Progenitor cell of endocrine pancreas (in vitro differentiated cells): Measurements from ENCODE around the gene TMEM239. TPM values are rescaled to one million over a fixed set of nuclear protein-coding genes. Genes with fewer than 3 reads are reported as not detected.

ENCODE experiments used
- DNase-seq: peaks from one replicate; pipeline ENCODE4 v3.0.0; 2021; ENCODE audit warnings: low spot score; ENCODE audit not compliant: unreplicated experiment
- H3K27ac Mint-ChIP-seq: 2 replicates; pipeline ENCODE4 v1.8.0; 2021; ENCODE audit warnings: mild to moderate bottlenecking, moderate library complexity, mixed read lengths
- H3K27me3 Mint-ChIP-seq: 2 replicates; pipeline ENCODE4 v1.8.0; 2021; ENCODE audit warnings: mixed read lengths
- H3K36me3 Mint-ChIP-seq: 2 replicates; pipeline ENCODE4 v1.8.0; 2022; ENCODE audit warnings: mixed read lengths; ENCODE audit not compliant: insufficient read depth
- H3K4me1 Mint-ChIP-seq: 2 replicates; pipeline ENCODE4 v1.8.0; 2021; ENCODE audit warnings: low read depth, mixed read lengths
- H3K4me3 Mint-ChIP-seq: 2 replicates; pipeline ENCODE4 v1.8.0; 2021; ENCODE audit warnings: low read depth, mild to moderate bottlenecking, moderate library complexity, mixed read lengths
- H3K9me3 Mint-ChIP-seq: 2 replicates; pipeline ENCODE4 v1.8.0; 2021; ENCODE audit warnings: low read depth, mixed read lengths
- CTCF ChIP-seq: fragments of 200-600 bp; sonication (generic); IDR thresholded peaks from one replicate; pipeline ENCODE4 v1.5.0; 2021; ENCODE audit warnings: antibody characterized with exemption, mild to moderate bottlenecking; ENCODE audit not compliant: unreplicated experiment
- total RNA-seq: library from RNA; stranded (reverse); gene quantifications from 2 replicates; pipeline ENCODE4 v1.2.1, GENCODE V29; 2021

Gene TMEM239
- total RNA-seq, 1 donor from 2014 or later, result not detected

GRCh38 chr20:2840138-2840966 is 24.2 kb downstream of the TMEM239 start, which contains the start of the genes PCED1A and VPS16:
Gene PCED1A, minus strand, starts transcription at chr20:2840655. Its CDS starts 743 bp downstream, at chr20:2839912.
Gene VPS16, plus strand, starts transcription at chr20:2840745. Its CDS starts 30 bp downstream, at chr20:2840775.
- peak within 1 kb of the TSS; percentile 85 for H3K4me3 Mint-ChIP-seq
- H3K4me1 Mint-ChIP-seq, result peaks cover 6% of the 10 kb centered on the region

GRCh38 chr20:2840967-2841531 is 24.9 kb downstream of the TMEM239 start:
- H3K27me3 Mint-ChIP-seq, result no peaks in the 10 kb centered on the region
- H3K9me3 Mint-ChIP-seq, result no peaks in the 10 kb centered on the region
- DNase-seq, result peak; percentile 28
- no peak for TF ChIP-seq CTCF
- H3K4me3 Mint-ChIP-seq, result peak overlapping the region; percentile 85
- peak overlapping the region; percentile 27 for H3K27ac Mint-ChIP-seq
- H3K36me3 Mint-ChIP-seq, result peaks cover 7% of the 10 kb centered on the region
- peaks cover 6% of the 10 kb centered on the region for H3K4me1 Mint-ChIP-seq

More at GRCh38 chr20:2840138-2840966, 24.2 kb downstream of the TMEM239 start, which contains the start of the genes PCED1A and VPS16:
- DNase-seq, result peak; percentile 69
- H3K9me3 Mint-ChIP-seq, result no peaks in the 10 kb centered on the region
- peak within 1 kb of the TSS; percentile 88 for H3K27ac Mint-ChIP-seq
- peaks cover 7% of the 10 kb centered on the region for H3K36me3 Mint-ChIP-seq
- no peak for TF ChIP-seq CTCF
- H3K27me3 Mint-ChIP-seq, result no peaks in the 10 kb centered on the region

GRCh38 chr20:2845607-2846006 is 29.4 kb downstream of the TMEM239 start:
- H3K9me3 Mint-ChIP-seq, result no peaks in the 10 kb centered on the region
- DNase-seq, result no peak
- H3K4me1 Mint-ChIP-seq, result peaks cover 4% of the 10 kb centered on the region
- H3K27ac Mint-ChIP-seq, result no peak overlapping the region
- H3K36me3 Mint-ChIP-seq, result no peaks in the 10 kb centered on the region
- no peak overlapping the region for H3K4me3 Mint-ChIP-seq
- H3K27me3 Mint-ChIP-seq, result no peaks in the 10 kb centered on the region
- TF ChIP-seq CTCF, result no peak

- no peaks in the 10 kb centered on the region for H3K4me1 Mint-ChIP-seq
- TF ChIP-seq CTCF, result no peak
- H3K36me3 Mint-ChIP-seq, result no peaks in the 10 kb centered on the region
- no peak overlapping the region for H3K4me3 Mint-ChIP-seq
- H3K9me3 Mint-ChIP-seq, result no peaks in the 10 kb centered on the region
- no peak for DNase-seq
- no peaks in the 10 kb centered on the region for H3K27me3 Mint-ChIP-seq
- no peak overlapping the region for H3K27ac Mint-ChIP-seq
Observed at GRCh38 chr20:2846698-2847097, 30.5 kb downstream of the TMEM239 start.

GRCh38 chr20:2847802-2848201 is 31.6 kb downstream of the TMEM239 start:
- Mint-ChIP-seq H3K4me1 (peaks cover 1% of the 10 kb centered on the region), H3K4me3 (no peak overlapping the region), H3K27me3 (no peaks in the 10 kb centered on the region), H3K9me3 (no peaks in the 10 kb centered on the region), H3K27ac (no peak overlapping the region), H3K36me3 (no peaks in the 10 kb centered on the region)
- TF ChIP-seq CTCF, result no peak
- DNase-seq, result no peak
